Endodermal cell (in vitro differentiated cells): ENCODE data around the gene HSP90AB1. TPM values are rescaled to one million over a fixed set of nuclear protein-coding genes. Genes with fewer than 3 reads are reported as not detected.

Experiments
- DNase-seq: peaks from one replicate; pipeline ENCODE4 v3.0.0-alpha.2; 2017
- H3K27ac ChIP-seq: 2 replicates; pipeline ENCODE4 v1.5.1; 2013; ENCODE audit warnings: mild to moderate bottlenecking, low read depth, low read length, moderate library complexity
- H3K27me3 ChIP-seq: 2 replicates; pipeline ENCODE4 v1.6.1; 2013; ENCODE audit warnings: mild to moderate bottlenecking, low read length, moderate library complexity; ENCODE audit not compliant: insufficient read depth, control insufficient read depth, poor library complexity, severe bottlenecking
- H3K36me3 ChIP-seq: 2 replicates; pipeline ENCODE4 v1.7.0; 2013; ENCODE audit warnings: mild to moderate bottlenecking, low read length, moderate library complexity; ENCODE audit not compliant: control insufficient read depth, insufficient read depth
- H3K4me1 ChIP-seq: one replicate; pipeline ENCODE4 v1.7.0; 2013; ENCODE audit warnings: low read length; ENCODE audit not compliant: control insufficient read depth, insufficient read depth
- H3K4me3 ChIP-seq: 2 replicates; pipeline ENCODE4 v1.5.1; 2013; ENCODE audit warnings: mild to moderate bottlenecking, low read length, moderate library complexity
- H3K9ac ChIP-seq: 2 replicates; pipeline ENCODE4 v1.6.1; 2013; ENCODE audit warnings: mild to moderate bottlenecking, low read length, moderate library complexity; ENCODE audit not compliant: poor library complexity, severe bottlenecking; ENCODE audit errors: extremely low read depth
- H3K9me3 ChIP-seq: 2 replicates; pipeline ENCODE4 v1.6.1; 2013; ENCODE audit warnings: mild to moderate bottlenecking, low read length, moderate library complexity; ENCODE audit not compliant: control insufficient read depth
- H3K27ac Mint-ChIP-seq: 2 replicates; pipeline ENCODE4 v1.8.0; 2020; ENCODE audit warnings: mixed read lengths
- H3K27me3 Mint-ChIP-seq: 2 replicates; pipeline ENCODE4 v1.8.0; 2021; ENCODE audit warnings: mild to moderate bottlenecking, mixed read lengths; ENCODE audit not compliant: insufficient read depth
- H3K36me3 Mint-ChIP-seq: 2 replicates; pipeline ENCODE4 v1.8.0; 2020; ENCODE audit warnings: low read depth, mixed read lengths
- H3K4me1 Mint-ChIP-seq: 2 replicates; pipeline ENCODE4 v1.8.0; 2020; ENCODE audit warnings: mixed read lengths
- H3K4me3 Mint-ChIP-seq: 2 replicates; pipeline ENCODE4 v1.8.0; 2020; ENCODE audit warnings: mild to moderate bottlenecking, moderate library complexity, mixed read lengths
- H3K9me3 Mint-ChIP-seq: 2 replicates; pipeline ENCODE4 v1.8.0; 2020; ENCODE audit warnings: mild to moderate bottlenecking, mixed read lengths
- CTCF ChIP-seq: fragments of 200-600 bp; sonication (generic); conservative IDR thresholded peaks from 2 replicates; pipeline ENCODE4 v1.5.0; 2021; ENCODE audit warnings: antibody characterized with exemption, mild to moderate bottlenecking
- WGBS, 2 experiments: methylation state at CpG; one replicate each; pipeline versions ENCODE4 v1.1.5 to v1.1.7; 2013; ENCODE audit warnings: missing lambda C conversion rate in 2 of 2, mixed read lengths in 1 of 2; ENCODE audit not compliant: insufficient coverage in 1 of 2, insufficient read length in 1 of 2; 5-methylcytosine and 5-hydroxymethylcytosine counted together
- total RNA-seq, 2 donors: library from RNA; stranded (reverse); fragmentation: NEBNext Ultra II Directional in 1 of 2; extraction: Animal tissue kit (Norgen Biotek cat#: 25700) in 1 of 2; gene quantifications; 2 replicates in 1 of 2; 3 replicates in 1 of 2; pipeline ENCODE4 v1.2.1, GENCODE V29; 2021

The HSP90AB1 gene
- total RNA-seq, 2 donors from 2014 or later = 1,356 to 1,422 TPM

GRCh38 chr6:44258325-44258863 lies 11.5 kb downstream of the HSP90AB1 start:
- no peak overlapping the region for H3K27ac ChIP-seq
- Mint-ChIP-seq H3K4me3 (peak overlapping the region; percentile 74), H3K36me3 (peaks cover 25% of the 10 kb centered on the region), H3K9me3 (no peaks in the 10 kb centered on the region), H3K27ac (no peak overlapping the region), H3K27me3 (peaks cover 1% of the 10 kb centered on the region), H3K4me1 (peaks cover 26% of the 10 kb centered on the region)
- no peak for DNase-seq
- H3K4me3 ChIP-seq = no peak overlapping the region
- 83 to 88% methylated on average over 6 to 9 of the region's 9 CpGs for WGBS, 2 experiments
- no peak overlapping the region for H3K9ac ChIP-seq
- no peaks in the 10 kb centered on the region for H3K9me3 ChIP-seq
- no peak for TF ChIP-seq CTCF
- peaks cover 3% of the 10 kb centered on the region for H3K4me1 ChIP-seq
- H3K27me3 ChIP-seq = no peaks in the 10 kb centered on the region
- H3K36me3 ChIP-seq = peaks cover 25% of the 10 kb centered on the region

GRCh38 chr6:44258921-44259320 lies 12.0 kb downstream of the HSP90AB1 start:
- no peak overlapping the region for H3K27ac Mint-ChIP-seq
- H3K9me3 Mint-ChIP-seq = no peaks in the 10 kb centered on the region
- H3K27ac ChIP-seq = no peak overlapping the region
- no peaks in the 10 kb centered on the region for H3K27me3 ChIP-seq
- no peaks in the 10 kb centered on the region for H3K9me3 ChIP-seq
- H3K27me3 Mint-ChIP-seq = peaks cover 2% of the 10 kb centered on the region
- no peak for TF ChIP-seq CTCF
- whole genome bisulfite sequencing, 2 experiments = 93 to 100% methylated on average over 3 of the region's 3 CpGs
- H3K4me1 ChIP-seq = peaks cover 3% of the 10 kb centered on the region
- H3K36me3 ChIP-seq = peaks cover 20% of the 10 kb centered on the region
- no peak for DNase-seq
- H3K4me3 Mint-ChIP-seq = no peak overlapping the region
- H3K4me1 Mint-ChIP-seq = peaks cover 32% of the 10 kb centered on the region
- no peak overlapping the region for H3K4me3 ChIP-seq
- peaks cover 20% of the 10 kb centered on the region for H3K36me3 Mint-ChIP-seq
- H3K9ac ChIP-seq = no peak overlapping the region

- Mint-ChIP-seq H3K9me3 (no peaks in the 10 kb centered on the region), H3K4me3 (no peak overlapping the region), H3K4me1 (peaks cover 40% of the 10 kb centered on the region), H3K27me3 (peaks cover 10% of the 10 kb centered on the region), H3K27ac (no peak overlapping the region), H3K36me3 (peaks cover 12% of the 10 kb centered on the region)
- TF ChIP-seq CTCF = no peak
- Histone ChIP-seq H3K9me3 (no peaks in the 10 kb centered on the region), H3K9ac (no peak overlapping the region), H3K27ac (no peak overlapping the region), H3K4me3 (no peak overlapping the region), H3K4me1 (peaks cover 8% of the 10 kb centered on the region), H3K36me3 (peaks cover 9% of the 10 kb centered on the region), H3K27me3 (no peaks in the 10 kb centered on the region)
- no peak for DNase-seq
- 94 to 100% methylated on average over 7 to 8 of the region's 8 CpGs for WGBS, 2 experiments
These were observed 13.1 kb downstream of the HSP90AB1 start for GRCh38 chr6:44260011-44260410.
